WTC11 (cell line): Measurements from ENCODE around the gene BAIAP2L1. TPM values are rescaled to one million over a fixed set of nuclear protein-coding genes. Genes with fewer than 3 reads are reported as not detected.
A peak's percentile ranks its signal among the peaks of the same experiment; 100 is the strongest.

Experiments
- ATAC-seq: fragments of 200-7000 bp; cut with Tn5 transposase; 2 replicates; pipeline ENCODE4 v1.10.0; 2021; ENCODE audit warnings: mild to moderate bottlenecking, moderate library complexity
- CTCF ChIA-PET: fragments of 300-600 bp; sonication (Branson Sonifier 250); formaldehyde crosslinking; loops from one replicate; lab custom pipeline; 2021; ENCODE audit warnings: antibody characterized with exemption; lab: Charles Lee
- POLR2A ChIA-PET: fragments of 350-600 bp; sonication (Branson Sonifier 250); formaldehyde crosslinking; loops from one replicate; lab custom pipeline; 2021; ENCODE audit warnings: antibody characterized with exemption; lab: Charles Lee
- DNase-seq: peaks from one replicate; pipeline ENCODE4 v3.0.0; 2021; ENCODE audit warnings: low spot score
- H3K27ac Mint-ChIP-seq: 2 replicates; pipeline ENCODE4 v1.8.0; 2021; ENCODE audit warnings: mixed read lengths
- H3K27me3 Mint-ChIP-seq: 2 replicates; pipeline ENCODE4 v1.8.0; 2021; ENCODE audit warnings: low read depth, mild to moderate bottlenecking, moderate library complexity, mixed read lengths
- H3K36me3 Mint-ChIP-seq: 2 replicates; pipeline ENCODE4 v1.8.0; 2021; ENCODE audit warnings: mixed read lengths
- H3K4me1 Mint-ChIP-seq: 2 replicates; pipeline ENCODE4 v1.8.0; 2022; ENCODE audit warnings: mixed read lengths
- H3K4me3 Mint-ChIP-seq: 2 replicates; pipeline ENCODE4 v1.8.0; 2021; ENCODE audit warnings: mild to moderate bottlenecking, moderate library complexity, mixed read lengths
- H3K9me3 Mint-ChIP-seq: 2 replicates; pipeline ENCODE4 v1.8.0; 2021; ENCODE audit warnings: mixed read lengths
- CBFB ChIP-seq: sonication (generic); formaldehyde crosslinking; IDR thresholded peaks from 2 replicates; pipeline ENCODE4 v1.8.1; 2022; ENCODE audit warnings: mild to moderate bottlenecking, low read depth, missing genetic modification reagents
- FOXK1 ChIP-seq: sonication (generic); formaldehyde crosslinking; IDR thresholded peaks from 2 replicates; pipeline ENCODE4 v1.8.0; 2022; ENCODE audit warnings: mild to moderate bottlenecking, moderate library complexity, missing genetic modification reagents
- JAZF1 ChIP-seq: fragments of 250-450 bp; sonication (Bioruptor Pico); IDR thresholded peaks from 2 replicates; pipeline ENCODE4 v1.9.0; 2021; ENCODE audit warnings: moderate library complexity, mild to moderate bottlenecking, inconsistent platforms
- KAT7 ChIP-seq: sonication (generic); formaldehyde crosslinking; IDR thresholded peaks from 2 replicates; pipeline ENCODE4 v1.8.1; 2023; ENCODE audit warnings: missing genetic modification reagents, mild to moderate bottlenecking, borderline replicate concordance
- NFYB ChIP-seq: sonication (generic); formaldehyde crosslinking; conservative IDR thresholded peaks from 2 replicates; pipeline ENCODE4 v1.8.0; 2022; ENCODE audit warnings: low read depth, missing genetic modification reagents
- NR2C2 ChIP-seq: sonication (generic); formaldehyde crosslinking; IDR thresholded peaks from 2 replicates; pipeline ENCODE4 v1.8.0; 2022; ENCODE audit warnings: mild to moderate bottlenecking, missing genetic modification reagents
- OVOL2 ChIP-seq: fragments of 250-450 bp; sonication (Bioruptor Pico); IDR thresholded peaks from 2 replicates; pipeline ENCODE4 v1.9.0; 2021; ENCODE audit warnings: mild to moderate bottlenecking, borderline replicate concordance
- PRRX2 ChIP-seq: fragments of 250-450 bp; sonication (Bioruptor Pico); IDR thresholded peaks from 2 replicates; pipeline ENCODE4 v1.8.0; 2021; ENCODE audit warnings: mild to moderate bottlenecking
- RELA ChIP-seq: sonication (generic); formaldehyde crosslinking; IDR thresholded peaks from 2 replicates; pipeline ENCODE4 v1.8.1; 2022; ENCODE audit warnings: missing genetic modification reagents, mild to moderate bottlenecking, borderline replicate concordance
- SMAD3 ChIP-seq: sonication (generic); formaldehyde crosslinking; IDR thresholded peaks from 2 replicates; pipeline ENCODE4 v1.8.0; 2022; ENCODE audit warnings: missing genetic modification reagents, mild to moderate bottlenecking, borderline replicate concordance
- SMAD4 ChIP-seq: sonication (generic); formaldehyde crosslinking; IDR thresholded peaks from 2 replicates; pipeline ENCODE4 v1.8.0; 2022; ENCODE audit warnings: mild to moderate bottlenecking, missing genetic modification reagents
- SOX15 ChIP-seq: fragments of 250-450 bp; sonication (Bioruptor Pico); IDR thresholded peaks from 2 replicates; pipeline ENCODE4 v1.9.0; 2021; ENCODE audit warnings: mild to moderate bottlenecking
- STAT6 ChIP-seq: sonication (generic); formaldehyde crosslinking; conservative IDR thresholded peaks from 2 replicates; pipeline ENCODE4 v1.8.1; 2023; ENCODE audit warnings: mild to moderate bottlenecking, low read depth, missing genetic modification reagents, moderate library complexity
- TCF7 ChIP-seq: sonication (generic); formaldehyde crosslinking; IDR thresholded peaks from 2 replicates; pipeline ENCODE4 v1.8.0; 2022; ENCODE audit warnings: mild to moderate bottlenecking, low read depth, missing genetic modification reagents, moderate library complexity
- USF1 ChIP-seq: sonication (generic); formaldehyde crosslinking; IDR thresholded peaks from 2 replicates; pipeline ENCODE4 v1.8.0; 2022; ENCODE audit warnings: mild to moderate bottlenecking, missing genetic modification reagents
- ZBTB21 ChIP-seq: sonication (generic); formaldehyde crosslinking; IDR thresholded peaks from 2 replicates; pipeline ENCODE4 v1.8.1; 2023; ENCODE audit warnings: mild to moderate bottlenecking, missing genetic modification reagents, borderline replicate concordance
- ZBTB43 ChIP-seq: sonication (generic); formaldehyde crosslinking; IDR thresholded peaks from 2 replicates; pipeline ENCODE4 v1.8.1; 2023; ENCODE audit warnings: mild to moderate bottlenecking, missing genetic modification reagents
- ZNF138 ChIP-seq: sonication (generic); formaldehyde crosslinking; conservative IDR thresholded peaks from 2 replicates; pipeline ENCODE4 v1.8.1; 2022; ENCODE audit warnings: mild to moderate bottlenecking, moderate library complexity, missing genetic modification reagents
- ZNF263 ChIP-seq: sonication (generic); formaldehyde crosslinking; IDR thresholded peaks from 2 replicates; pipeline ENCODE4 v1.8.1; 2022; ENCODE audit warnings: low read depth, mild to moderate bottlenecking, moderate library complexity, missing genetic modification reagents
- ZNF396 ChIP-seq: fragments of 250-450 bp; sonication (Bioruptor Pico); IDR thresholded peaks from 2 replicates; pipeline ENCODE4 v1.8.0; 2021; ENCODE audit warnings: mild to moderate bottlenecking, moderate library complexity, borderline replicate concordance
- ZNF425 ChIP-seq: fragments of 250-450 bp; sonication (Bioruptor Pico); conservative IDR thresholded peaks from 2 replicates; pipeline ENCODE4 v1.9.0; 2021; ENCODE audit warnings: mild to moderate bottlenecking
- total RNA-seq: library from RNA; stranded (reverse); gene quantifications from 3 replicates; pipeline ENCODE4 v1.2.3, GENCODE V29; 2021

BAIAP2L1 gene
- total RNA-seq, 1 experiment from 2014 or later: 37.5 TPM

GRCh38 chr7:98294326-98294725 is 106.6 kb downstream of the BAIAP2L1 start:
- H3K4me3 Mint-ChIP-seq: no peak overlapping the region
- H3K36me3 Mint-ChIP-seq: peaks cover 25% of the 10 kb centered on the region
- CTCF ChIA-PET: interaction anchor here (0.9 to 3.7 kb wide), 5 partner anchors 30 to 127 kb away, joined by 3 to 34 read pairs (median 4); partner anchors contain the start of gene BAIAP2L1
- no peak for ATAC-seq
- peak overlapping the region; percentile 89 for H3K27ac Mint-ChIP-seq
- no peak for DNase-seq
- POLR2A ChIA-PET: interaction anchor here (1.5 kb wide), 1 partner anchor 107 kb away, joined by 4 read pairs; the partner anchor contains the start of gene BAIAP2L1
- H3K4me1 Mint-ChIP-seq: peaks cover 22% of the 10 kb centered on the region
- TF ChIP-seq RELA (CRISPR knock-in tag) (no peak), SMAD4 (no peak), NFYB (CRISPR knock-in tag) (no peak), ZNF138 (CRISPR knock-in tag) (no peak), STAT6 (CRISPR knock-in tag) (no peak), ZBTB21 (CRISPR knock-in tag) (no peak), KAT7 (CRISPR knock-in tag) (no peak), ZNF425 (CRISPR knock-in tag) (no peak), FOXK1 (CRISPR knock-in tag) (no peak), SMAD3 (CRISPR knock-in tag) (no peak), OVOL2 (CRISPR knock-in tag) (no peak), ZNF263 (CRISPR knock-in tag) (no peak), JAZF1 (no peak)
- no peaks in the 10 kb centered on the region for H3K9me3 Mint-ChIP-seq
- H3K27me3 Mint-ChIP-seq: no peaks in the 10 kb centered on the region

GRCh38 chr7:98293746-98294145 is 107.1 kb downstream of the BAIAP2L1 start:
- ChIA-PET CTCF (interaction anchor here (0.9 to 3.7 kb wide), 3 partner anchors 30 to 127 kb away, joined by 3 to 34 read pairs (median 4); partner anchors contain the start of gene BAIAP2L1), POLR2A (no interaction called here)
- Mint-ChIP-seq H3K9me3 (no peaks in the 10 kb centered on the region), H3K4me1 (peaks cover 22% of the 10 kb centered on the region), H3K4me3 (no peak overlapping the region), H3K27ac (no peak overlapping the region)
- TF ChIP-seq ZBTB43 (no peak), SOX15 (CRISPR knock-in tag) (no peak), NR2C2 (CRISPR knock-in tag) (no peak), PRRX2 (CRISPR knock-in tag) (no peak), ZNF396 (CRISPR knock-in tag) (no peak), CBFB (no peak), USF1 (no peak), TCF7 (no peak), NFYB (CRISPR knock-in tag) (no peak)
- TF ChIP-seq, all 79 proteins: peak for 0
- peaks cover 25% of the 10 kb centered on the region for H3K36me3 Mint-ChIP-seq
- DNase-seq: no peak
- ATAC-seq: no peak
- no peaks in the 10 kb centered on the region for H3K27me3 Mint-ChIP-seq
